ENCODE measurements around the gene NAALADL2. TPM values are rescaled to one million over a fixed set of nuclear protein-coding genes. Genes with fewer than 3 reads are reported as not detected.

Gene NAALADL2
- total RNA-seq, 5 donors from 2014 or later (not counting 1 experiment from before 2014, with no cell fraction given), result 0.13 to 1.4 (median 0.36) TPM; not detected in 1

- Histone ChIP-seq H3K9me3 (no peaks in the 10 kb centered on the region), H3K4me1 (ENCODE audit: control insufficient read depth in 1 of 2, extremely low read depth in 1 of 2, insufficient read depth in 2 of 2, low read length in 2 of 2) (no peaks in the 10 kb centered on the region), H3K4me3 (ENCODE audit: control insufficient read depth in 1 of 2, extremely low read depth in 1 of 2, low read length in 1 of 2) (no peak overlapping the region), H3K27ac (ENCODE audit: low read length) (no peak overlapping the region), H3K36me3 (ENCODE audit: control insufficient read depth in 2 of 2, extremely low read depth in 1 of 2, insufficient read depth in 1 of 2, low read length in 1 of 2) (no peaks in the 10 kb centered on the region), H3K27me3 (replicated peaks in 1 of 2; ENCODE audit: control insufficient read depth in 2 of 2, extremely low read depth in 1 of 2, insufficient read depth in 2 of 2, low read length in 1 of 2) (no peaks in the 10 kb centered on the region)
- Mint-ChIP-seq H3K9me3 (peaks cover 7 to 30% (median 20%) of the 10 kb centered on the region in 3 donors), H3K4me1 (no peaks in the 10 kb centered on the region), H3K4me3 (no peak overlapping the region), H3K27me3 (no peaks in the 10 kb centered on the region), H3K36me3 (no peaks in the 10 kb centered on the region), H3K27ac (no peak overlapping the region)
- no CpG with 5 or more reads among the region's 6 CpGs for WGBS (ENCODE audit: insufficient coverage)
- CTCF ChIA-PET, result no interaction called here
- ATAC-seq (replicated peaks in 1 of 4) (no peak), DNase-seq (no peak)
- POLR2A ChIA-PET, result no interaction called here
Measured at GRCh38 chr3:174882789-174883188, 23.7 kb downstream of the NAALADL2 start.

DNA sequence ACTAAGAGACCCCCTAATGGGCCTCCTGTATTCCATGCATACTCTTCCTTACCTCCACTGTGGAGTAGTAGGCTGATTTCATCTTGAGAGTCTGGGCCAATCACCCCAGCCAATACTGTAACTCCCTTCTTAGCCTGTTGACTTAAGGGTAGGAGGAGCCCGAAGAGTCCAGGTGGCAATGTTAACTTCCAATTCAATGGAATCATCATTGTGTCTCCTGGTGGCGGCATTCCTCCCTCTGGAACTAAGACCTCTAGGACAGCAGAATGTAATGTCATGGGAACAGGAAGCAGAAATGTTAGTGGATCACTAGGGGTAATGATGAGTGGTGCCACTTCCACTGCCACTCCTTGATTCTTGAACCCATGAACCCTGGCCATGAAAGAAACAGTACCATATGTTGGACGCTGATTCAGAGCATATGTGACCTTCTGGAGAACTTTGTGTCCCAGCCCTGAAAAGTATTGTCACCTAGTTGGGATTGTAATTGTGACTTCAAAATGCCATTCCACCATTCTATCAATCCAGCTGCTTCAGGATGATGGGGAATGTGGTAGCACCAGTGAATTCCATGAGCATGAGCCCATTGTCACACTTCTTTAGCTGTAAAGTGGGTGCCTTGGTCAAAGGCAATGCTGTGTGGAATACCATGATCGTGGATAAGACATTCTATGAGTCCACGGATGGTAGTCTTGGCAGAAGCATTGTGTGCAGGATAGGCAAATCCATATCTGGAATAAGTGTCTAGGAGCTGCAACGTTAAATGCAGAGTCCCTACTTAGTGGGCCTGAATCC lies 24.9 kb downstream of the NAALADL2 start:
- Mint-ChIP-seq H3K27ac (no peak overlapping the region), H3K27me3 (no peaks in the 10 kb centered on the region)
- CTCF ChIA-PET, result no interaction called here

GRCh38 chr3:174884776-174885568 lies 25.8 kb downstream of the NAALADL2 start:
- Histone ChIP-seq H3K4me3 (ENCODE audit: control insufficient read depth in 1 of 2, extremely low read depth in 1 of 2, low read length in 1 of 2) (no peak overlapping the region), H3K4me1 (ENCODE audit: control insufficient read depth in 1 of 2, extremely low read depth in 1 of 2, insufficient read depth in 2 of 2, low read length in 2 of 2) (no peaks in the 10 kb centered on the region), H3K27me3 (replicated peaks in 1 of 2; ENCODE audit: control insufficient read depth in 2 of 2, extremely low read depth in 1 of 2, insufficient read depth in 2 of 2, low read length in 1 of 2) (no peaks in the 10 kb centered on the region), H3K27ac (ENCODE audit: low read length) (no peak overlapping the region), H3K9me3 (no peaks in the 10 kb centered on the region), H3K36me3 (ENCODE audit: control insufficient read depth in 2 of 2, extremely low read depth in 1 of 2, insufficient read depth in 1 of 2, low read length in 1 of 2) (no peaks in the 10 kb centered on the region)
- Mint-ChIP-seq H3K4me3 (no peak overlapping the region), H3K9me3 (peaks cover 10 to 20% (median 18%) of the 10 kb centered on the region in 3 donors), H3K27me3 (no peaks in the 10 kb centered on the region), H3K27ac (no peak overlapping the region), H3K36me3 (no peaks in the 10 kb centered on the region), H3K4me1 (no peaks in the 10 kb centered on the region)
- ChIA-PET CTCF (no interaction called here), POLR2A (no interaction called here)
- WGBS (ENCODE audit: insufficient coverage), result 100% methylated on average over 2 of the region's 7 CpGs
- ATAC-seq (replicated peaks in 1 of 4), result no peak
- no peak for DNase-seq

More for the DNA sequence above, 24.9 kb downstream of the NAALADL2 start:
- 90% methylated on average over 4 of the region's 6 CpGs for WGBS (ENCODE audit: insufficient coverage)
- H3K27me3 ChIP-seq (replicated peaks in 1 of 2; ENCODE audit: control insufficient read depth in 2 of 2, extremely low read depth in 1 of 2, insufficient read depth in 2 of 2, low read length in 1 of 2), result no peaks in the 10 kb centered on the region
- H3K4me3 Mint-ChIP-seq, result no peak overlapping the region
- no peaks in the 10 kb centered on the region for H3K36me3 ChIP-seq (ENCODE audit: control insufficient read depth in 2 of 2, extremely low read depth in 1 of 2, insufficient read depth in 1 of 2, low read length in 1 of 2)
- H3K27ac ChIP-seq (ENCODE audit: low read length), result no peak overlapping the region
- H3K4me1 Mint-ChIP-seq, result no peaks in the 10 kb centered on the region
- ATAC-seq (replicated peaks in 1 of 4) (no peak), DNase-seq (no peak)
- H3K4me1 ChIP-seq (ENCODE audit: control insufficient read depth in 1 of 2, extremely low read depth in 1 of 2, insufficient read depth in 2 of 2, low read length in 2 of 2), result no peaks in the 10 kb centered on the region
- H3K4me3 ChIP-seq (ENCODE audit: control insufficient read depth in 1 of 2, extremely low read depth in 1 of 2, low read length in 1 of 2), result no peak overlapping the region
- no peaks in the 10 kb centered on the region for H3K9me3 ChIP-seq
- H3K9me3 Mint-ChIP-seq, result peaks cover 7 to 25% (median 20%) of the 10 kb centered on the region in 3 donors
- H3K36me3 Mint-ChIP-seq, result no peaks in the 10 kb centered on the region
- POLR2A ChIA-PET, result no interaction called here

- H3K36me3 ChIP-seq (ENCODE audit: control insufficient read depth in 2 of 2, extremely low read depth in 1 of 2, insufficient read depth in 1 of 2, low read length in 1 of 2), result no peaks in the 10 kb centered on the region
- H3K27ac ChIP-seq (ENCODE audit: low read length), result no peak overlapping the region
- peaks cover 6 to 20% (median 16%) of the 10 kb centered on the region in 3 donors for H3K9me3 Mint-ChIP-seq
- H3K9me3 ChIP-seq, result no peaks in the 10 kb centered on the region
- no peak overlapping the region for H3K27ac Mint-ChIP-seq
- WGBS (ENCODE audit: insufficient coverage), result 89% methylated on average over 3 of the region's 6 CpGs
- DNase-seq (no peak), ATAC-seq (replicated peaks in 1 of 4) (no peak)
- H3K4me3 Mint-ChIP-seq, result no peak overlapping the region
- H3K36me3 Mint-ChIP-seq, result no peaks in the 10 kb centered on the region
- H3K4me3 ChIP-seq (ENCODE audit: control insufficient read depth in 1 of 2, extremely low read depth in 1 of 2, low read length in 1 of 2), result no peak overlapping the region
- no peaks in the 10 kb centered on the region for H3K4me1 Mint-ChIP-seq
- H3K27me3 ChIP-seq (replicated peaks in 1 of 2; ENCODE audit: control insufficient read depth in 2 of 2, extremely low read depth in 1 of 2, insufficient read depth in 2 of 2, low read length in 1 of 2), result no peaks in the 10 kb centered on the region
- H3K4me1 ChIP-seq (ENCODE audit: control insufficient read depth in 1 of 2, extremely low read depth in 1 of 2, insufficient read depth in 2 of 2, low read length in 2 of 2), result no peaks in the 10 kb centered on the region
- CTCF ChIA-PET, result no interaction called here
- H3K27me3 Mint-ChIP-seq, result no peaks in the 10 kb centered on the region
- POLR2A ChIA-PET, result no interaction called here
Measured at GRCh38 chr3:174891524-174892203, 32.5 kb downstream of the NAALADL2 start.

- Histone ChIP-seq H3K27me3 (replicated peaks in 1 of 2; ENCODE audit: control insufficient read depth in 2 of 2, extremely low read depth in 1 of 2, insufficient read depth in 2 of 2, low read length in 1 of 2) (no peaks in the 10 kb centered on the region), H3K4me1 (ENCODE audit: control insufficient read depth in 1 of 2, extremely low read depth in 1 of 2, insufficient read depth in 2 of 2, low read length in 2 of 2) (no peaks in the 10 kb centered on the region), H3K9me3 (no peaks in the 10 kb centered on the region), H3K27ac (ENCODE audit: low read length) (no peak overlapping the region), H3K36me3 (ENCODE audit: control insufficient read depth in 2 of 2, extremely low read depth in 1 of 2, insufficient read depth in 1 of 2, low read length in 1 of 2) (no peaks in the 10 kb centered on the region), H3K4me3 (ENCODE audit: control insufficient read depth in 1 of 2, extremely low read depth in 1 of 2, low read length in 1 of 2) (no peak overlapping the region)
- Mint-ChIP-seq H3K27me3 (no peaks in the 10 kb centered on the region), H3K36me3 (no peaks in the 10 kb centered on the region), H3K27ac (no peak overlapping the region), H3K4me3 (no peak overlapping the region), H3K4me1 (no peaks in the 10 kb centered on the region), H3K9me3 (peaks cover 7 to 13% (median 9%) of the 10 kb centered on the region in 3 donors)
- ATAC-seq (replicated peaks in 1 of 4) (no peak), DNase-seq (no peak)
- CTCF ChIA-PET, result no interaction called here
- POLR2A ChIA-PET, result no interaction called here
Measured at GRCh38 chr3:174907027-174907426, 47.9 kb downstream of the NAALADL2 start.

GRCh38 chr3:174907628-174908407 lies 48.7 kb downstream of the NAALADL2 start:
- ChIA-PET CTCF (interaction anchor here in 1 of 2 donors (0.7 kb wide), 1 partner anchor 544 kb away, joined by 4 read pairs; no protein-coding TSS in a partner anchor), POLR2A (no interaction called here)
- ATAC-seq (replicated peaks in 1 of 4), result no peak
- WGBS (ENCODE audit: insufficient coverage), result 86% methylated on average over 1 of the region's 4 CpGs
- no peaks in the 10 kb centered on the region for H3K27me3 ChIP-seq (replicated peaks in 1 of 2; ENCODE audit: control insufficient read depth in 2 of 2, extremely low read depth in 1 of 2, insufficient read depth in 2 of 2, low read length in 1 of 2)
- H3K4me3 ChIP-seq (ENCODE audit: control insufficient read depth in 1 of 2, extremely low read depth in 1 of 2, low read length in 1 of 2), result no peak overlapping the region
- no peak overlapping the region for H3K27ac ChIP-seq (ENCODE audit: low read length)
- Mint-ChIP-seq H3K36me3 (no peaks in the 10 kb centered on the region), H3K27me3 (no peaks in the 10 kb centered on the region), H3K4me3 (no peak overlapping the region), H3K27ac (no peak overlapping the region), H3K9me3 (peaks cover 7 to 13% (median 9%) of the 10 kb centered on the region in 3 donors), H3K4me1 (no peaks in the 10 kb centered on the region)
- H3K9me3 ChIP-seq, result no peaks in the 10 kb centered on the region
- H3K36me3 ChIP-seq (ENCODE audit: control insufficient read depth in 2 of 2, extremely low read depth in 1 of 2, insufficient read depth in 1 of 2, low read length in 1 of 2), result no peaks in the 10 kb centered on the region
- no peaks in the 10 kb centered on the region for H3K4me1 ChIP-seq (ENCODE audit: control insufficient read depth in 1 of 2, extremely low read depth in 1 of 2, insufficient read depth in 2 of 2, low read length in 2 of 2)
- DNase-seq, result no peak
